Right ventricle myocardium inferior (tissue), 1 donor: ENCODE measurements around the gene TRIP6. TPM values are rescaled to one million over a fixed set of nuclear protein-coding genes. Genes with fewer than 3 reads are reported as not detected.
"Not testable (repeated sequence)": the region's sequence is repeated elsewhere in the genome, so short reads cannot be mapped to it uniquely, and the experiment has no call there.

ENCODE experiments used
- ATAC-seq: fragments of 200-7000 bp; cut with Tn5 transposase; one replicate; pipeline ENCODE4 v1.9.1; 2020; ENCODE audit warnings: mild to moderate bottlenecking, moderate library complexity
- DNase-seq: peaks from one replicate; pipeline ENCODE4 v3.0.0; 2021; ENCODE audit errors: missing footprints
- intact Hi-C: fragments of 100-400 bp; cut with DNase I; formaldehyde crosslinking; loops from one replicate; pipeline ENCODE4 v1.11.0; 2022
- total RNA-seq: library from RNA; stranded (reverse); fragmentation: NEBNext Ultra II Directional; extraction: Animal tissue kit (Norgen Biotek cat#: 25700); gene quantifications from one replicate; pipeline ENCODE4 v1.2.1, GENCODE V29; 2021
- donor health status: DM: no; HTN: yes; CAD: no; lungs with severe emphysema.

TRIP6 gene
- total RNA-seq, 1 donor from 2014 or later = 15.5 TPM

DNA sequence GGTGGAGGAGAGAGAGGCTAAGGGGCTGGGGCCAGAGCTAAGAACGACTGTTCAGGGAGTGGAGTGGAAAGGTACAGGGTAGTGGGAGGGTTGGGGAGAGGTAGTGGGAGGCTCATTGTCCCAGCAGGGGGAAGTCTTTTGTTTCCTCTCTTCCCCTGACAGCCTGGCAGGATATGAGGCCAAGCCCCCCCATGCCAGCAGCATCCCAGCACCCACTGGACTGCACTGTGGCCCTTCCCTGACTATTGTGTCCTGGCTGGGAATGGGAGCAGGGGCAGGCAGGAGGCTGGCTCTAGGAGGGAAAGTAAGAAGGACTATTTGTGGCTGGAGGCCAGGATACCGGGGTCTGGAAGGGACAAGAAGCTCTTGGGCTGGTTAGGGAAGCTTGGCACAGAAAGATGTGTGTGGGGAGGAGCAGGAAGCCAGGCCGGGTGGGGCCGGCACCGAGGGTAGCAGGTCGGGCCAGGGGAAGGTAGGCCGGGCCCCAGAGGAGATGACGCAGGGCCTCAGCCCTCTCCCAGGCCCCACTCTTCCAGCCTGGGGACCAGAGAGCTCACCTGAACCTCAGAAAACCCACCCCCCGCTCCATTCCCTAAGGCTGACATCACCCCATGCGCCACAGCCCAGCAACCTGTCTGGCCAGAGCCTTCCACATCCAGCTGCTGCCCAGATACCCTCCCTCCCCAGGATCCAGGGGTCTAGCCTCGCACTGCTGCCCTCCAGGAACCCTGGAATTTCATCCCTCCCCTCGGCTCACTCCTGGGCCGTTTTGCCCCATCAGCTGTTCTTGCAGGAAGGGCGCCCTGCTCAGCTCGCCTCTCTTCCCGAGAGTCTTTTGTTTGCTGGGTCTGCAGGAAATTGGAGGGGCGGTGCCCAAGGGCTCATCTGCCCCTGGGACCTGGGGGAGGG lies 31.0 kb upstream of the TRIP6 start:
- DNase-seq (peak; percentile 79), ATAC-seq (peak; percentile 41)
- intact Hi-C loops = no loop called here

DNA sequence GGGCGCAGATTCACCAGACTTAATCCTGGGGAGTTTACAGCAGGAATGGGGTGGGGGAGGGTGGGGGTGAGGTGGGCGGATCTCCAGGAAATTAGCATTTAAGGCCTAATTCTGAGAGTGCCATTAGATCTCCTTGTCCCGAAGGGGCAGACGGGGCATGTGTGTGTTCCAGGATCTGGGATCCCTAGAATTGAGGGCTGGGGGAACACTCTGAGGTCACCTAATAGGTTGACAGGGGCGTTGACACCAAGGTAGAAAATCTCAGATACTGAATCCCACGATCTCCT lies 30.4 kb upstream of the TRIP6 start:
- ATAC-seq (no peak), DNase-seq (no peak)
- intact Hi-C loops = no loop called here

DNA sequence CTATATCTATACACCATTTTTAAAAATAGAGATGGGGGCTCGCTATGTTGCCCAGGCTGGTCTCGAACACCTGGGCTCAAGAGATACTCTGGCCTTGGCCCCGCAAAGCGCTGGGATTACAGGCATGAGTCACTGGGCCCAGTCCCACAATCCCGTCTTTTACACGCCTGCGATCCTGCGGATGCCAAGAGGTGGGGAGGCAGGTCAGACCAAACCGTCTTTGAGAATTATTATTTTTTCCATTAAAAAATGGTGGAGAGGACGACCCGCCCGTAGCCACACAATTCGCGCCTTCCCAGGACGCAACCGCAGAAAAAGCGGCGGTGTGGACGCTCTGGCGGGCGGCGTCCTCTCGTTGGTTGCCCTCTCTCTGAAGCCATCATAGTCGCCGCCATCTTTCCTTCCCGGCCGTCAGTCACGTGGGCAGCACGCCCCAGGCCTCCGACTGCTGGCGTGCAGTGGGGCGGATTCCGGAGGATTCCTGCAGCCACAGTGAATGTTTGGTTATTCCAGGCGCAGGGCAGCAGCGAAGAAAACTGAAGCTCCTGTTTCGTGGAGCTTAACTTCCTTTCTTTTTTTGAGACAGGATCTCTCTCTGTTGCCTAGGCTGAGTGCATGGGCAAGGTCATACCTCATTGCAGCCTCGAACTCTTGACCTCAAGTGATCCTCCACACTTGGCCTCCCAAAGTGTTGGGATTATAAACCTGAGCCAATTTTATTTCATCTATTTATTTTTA lies 29.9 kb upstream of the TRIP6 start:
- intact Hi-C loops = no loop called here
- ATAC-seq (peak; percentile 97), DNase-seq (peak; percentile 95)

- intact Hi-C loops = no loop called here
- DNase-seq (peak; percentile 52), ATAC-seq (no peak)
These were observed 27.8 kb upstream of the TRIP6 start for GRCh38 chr7:100839361-100839760.

GRCh38 chr7:100840470-100841100 lies 26.6 kb upstream of the TRIP6 start:
- DNase-seq = peak; percentile 5

DNA sequence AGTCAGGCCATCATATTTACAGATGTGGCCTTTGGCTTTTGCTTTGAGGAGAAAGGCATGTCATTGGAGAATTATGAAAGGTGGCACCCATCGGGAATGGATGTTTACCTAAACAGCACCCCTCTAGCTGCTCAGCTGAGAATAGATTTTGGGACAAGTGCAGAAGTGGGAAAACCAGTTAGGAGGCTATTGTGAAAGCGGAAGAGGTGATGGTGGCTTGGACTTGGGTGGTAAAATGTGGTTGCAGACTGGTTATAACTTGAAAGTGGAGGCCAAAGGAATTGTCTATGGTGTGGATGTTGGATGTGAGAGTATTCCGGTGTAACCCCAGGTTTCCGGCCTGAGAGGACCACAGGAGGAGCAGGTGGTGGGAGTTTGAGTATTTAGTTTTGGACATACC lies 19.8 kb upstream of the TRIP6 start:
- ATAC-seq (no peak), DNase-seq (no peak)
- intact Hi-C loops = no loop called here

More at GRCh38 chr7:100840470-100841100, 26.6 kb upstream of the TRIP6 start:
- intact Hi-C loops = no loop called here
- no peak for ATAC-seq

- DNase-seq (peak; percentile 96), ATAC-seq (peak; percentile 99)
- intact Hi-C loops = loop anchor here (1.0 to 10.0 kb wide), 3 partner anchors 53 to 237 kb away; partner anchors contain the start of genes MOSPD3 and POP7
These were observed 14.9 kb upstream of the TRIP6 start, which contains the start of gene SLC12A9 for GRCh38 chr7:100852048-100852872. Gene SLC12A9, plus strand, starts transcription at chr7:100852713. Its CDS starts 1,485 bp downstream, at chr7:100854198.

GRCh38 chr7:100854146-100854895 lies 12.9 kb upstream of the TRIP6 start:
- intact Hi-C loops = loop anchor here (5.0 to 10.0 kb wide), 2 partner anchors 147 to 240 kb away; partner anchors contain the start of genes MOSPD3 and POP7
- no peak for ATAC-seq
- DNase-seq = peak; percentile 56

GRCh38 chr7:100854899-100855298 lies 12.3 kb upstream of the TRIP6 start:
- ATAC-seq = not testable (repeated sequence)
- peak; percentile 3 for DNase-seq
- intact Hi-C loops = loop anchor here (5.0 to 10.0 kb wide), 2 partner anchors 148 to 240 kb away; partner anchors contain the start of genes MOSPD3 and POP7

- intact Hi-C loops = loop anchor here (10.0 kb wide), 1 partner anchor 241 kb away; the partner anchor contains the start of gene MOSPD3
- peak; percentile 35 for DNase-seq
These were observed 11.7 kb upstream of the TRIP6 start for GRCh38 chr7:100855515-100855914.

GRCh38 chr7:100856871-100857282 lies 10.3 kb upstream of the TRIP6 start:
- ATAC-seq (no peak), DNase-seq (peak; percentile 62)
- intact Hi-C loops = loop anchor here (10.0 kb wide), 1 partner anchor 242 kb away; the partner anchor contains the start of gene MOSPD3

More at GRCh38 chr7:100855515-100855914, 11.7 kb upstream of the TRIP6 start:
- no peak for ATAC-seq

GRCh38 chr7:100859856-100860255 lies 7.3 kb upstream of the TRIP6 start:
- DNase-seq = no peak
- no peak for ATAC-seq
- intact Hi-C loops = loop anchor here (10.0 kb wide), 1 partner anchor 245 kb away; the partner anchor contains the start of gene MOSPD3

- DNase-seq (no peak), ATAC-seq (no peak)
- intact Hi-C loops = no loop called here
These were observed 6.2 kb upstream of the TRIP6 start for GRCh38 chr7:100860702-100861615.

GRCh38 chr7:100861616-100861985 lies 5.6 kb upstream of the TRIP6 start:
- DNase-seq (no peak), ATAC-seq (no peak)
- intact Hi-C loops = no loop called here

- no peak for ATAC-seq
- intact Hi-C loops = no loop called here
- DNase-seq = no peak
These were observed 3.7 kb upstream of the TRIP6 start for GRCh38 chr7:100863406-100863950.

- intact Hi-C loops = no loop called here
- DNase-seq (no peak), ATAC-seq (no peak)
These were observed 2.8 kb upstream of the TRIP6 start for GRCh38 chr7:100864263-100864845.
